HCT116 (cell line): ENCODE measurements around the gene MSL1. TPM values are rescaled to one million over a fixed set of nuclear protein-coding genes. Genes with fewer than 3 reads are reported as not detected.

Experiments
- ATAC-seq: fragments of 200-7000 bp; cut with Tn5 transposase; 2 replicates; pipeline ENCODE4 v1.9.1; 2020; ENCODE audit warnings: mild to moderate bottlenecking, moderate library complexity
- BruUV-seq: library from RNA; stranded (reverse); fragments of 400-500 nt; replicated peaks from 2 replicates; lab custom pipeline; 2021; lab: Mats Ljungman, UMichigan
- CTCF ChIA-PET: fragments of 300-600 bp; sonication (Branson Sonifier 250); formaldehyde crosslinking; loops from one replicate; lab custom pipeline; 2021; ENCODE audit warnings: antibody characterized with exemption; lab: Charles Lee
- POLR2A ChIA-PET: fragments of 300-600, 350-600 bp; sonication (Branson Sonifier 250); formaldehyde crosslinking; loops from one replicate; lab custom pipeline; 2021; ENCODE audit warnings: antibody characterized with exemption; lab: Charles Lee
- RAD21 ChIA-PET, 2 experiments: fragments of 300-600 bp; sonication (Branson Sonifier 250); formaldehyde crosslinking; loops; one replicate each; lab custom pipeline; 2023; ENCODE audit warnings: low total read pairs in 2 of 2; ENCODE audit not compliant: uncharacterized antibody in 2 of 2, unreplicated experiment in 2 of 2, low non-redundant PET in 1 of 2; lab: Charles Lee
- DNase-seq: peaks from one replicate; pipeline ENCODE4 v3.0.0-alpha.2; 2010; ENCODE audit warnings: low read depth, low spot score
- H2AFZ ChIP-seq: fragments of 200-600 bp; shearing (Covaris generic), sonication (generic); 2 replicates; pipeline ENCODE4 v1.6.1; 2017; ENCODE audit warnings: low read depth, mixed run types, mixed read lengths, antibody characterized with exemption, low read length; ENCODE audit not compliant: poor library complexity, severe bottlenecking
- H3K27ac ChIP-seq: 2 replicates; pipeline ENCODE4 v1.5.1; 2012; ENCODE audit warnings: low read depth, low read length
- H3K27me3 ChIP-seq: fragments of 200-600 bp; sonication (generic); 2 replicates; pipeline ENCODE4 v1.6.1; 2016; ENCODE audit warnings: mixed run types, low read length, mixed read lengths; ENCODE audit not compliant: insufficient read depth
- H3K36me3 ChIP-seq, 2 experiments: fragments of 200-500 bp in 1 of 2; fragments of 200-600 bp in 1 of 2; sonication (Bioruptor generic) in 1 of 2; sonication (generic) in 1 of 2; 2 replicates each; pipeline versions ENCODE4 v1.5.1 to v1.6.1; 2014 to 2016; ENCODE audit warnings: low read length in 2 of 2, inconsistent platforms in 1 of 2, mixed read lengths in 1 of 2, mixed run types in 1 of 2; ENCODE audit not compliant: insufficient read depth in 2 of 2, control insufficient read depth in 1 of 2
- H3K4me1 ChIP-seq, 2 experiments: fragments of 200-600 bp in 1 of 2; sonication (generic) in 1 of 2; 2 replicates each; pipeline versions ENCODE4 v1.5.1 to v1.6.1; 2012 to 2017; ENCODE audit warnings: low read length in 2 of 2, inconsistent platforms in 1 of 2, mild to moderate bottlenecking in 1 of 2, mixed read lengths in 1 of 2, mixed run types in 1 of 2, moderate library complexity in 1 of 2; ENCODE audit not compliant: insufficient read depth in 2 of 2, control insufficient read depth in 1 of 2
- H3K4me2 ChIP-seq: fragments of 200-600 bp; sonication (generic); 2 replicates; pipeline ENCODE4 v1.6.1; 2017; ENCODE audit warnings: mixed run types, low read length, mixed read lengths
- H3K4me3 ChIP-seq, 2 experiments: fragments of 200-600 bp in 1 of 2; sonication (generic) in 1 of 2; replicated peaks in 1 of 2; 2 replicates each; pipeline ENCODE4 v1.5.1; 2011 to 2016; ENCODE audit warnings: low read length in 2 of 2, control low read depth in 1 of 2, low read depth in 1 of 2, mild to moderate bottlenecking in 1 of 2, mixed read lengths in 1 of 2, mixed run types in 1 of 2
- H3K79me2 ChIP-seq: fragments of 200-600 bp; sonication (generic); 2 replicates; pipeline ENCODE4 v1.6.1; 2017; ENCODE audit warnings: mild to moderate bottlenecking, mixed run types, low read length, moderate library complexity, mixed read lengths; ENCODE audit not compliant: insufficient read depth
- H3K9ac ChIP-seq: fragments of 200-600 bp; sonication (generic); 2 replicates; pipeline ENCODE4 v1.6.1; 2016; ENCODE audit warnings: low read length, mixed read lengths
- H3K9me2 ChIP-seq: fragments of 200-600 bp; sonication (generic), shearing (Covaris generic); 2 replicates; pipeline ENCODE4 v1.6.1; 2017; ENCODE audit warnings: mixed run types, mild to moderate bottlenecking, moderate library complexity; ENCODE audit not compliant: insufficient read depth
- H3K9me3 ChIP-seq, 2 experiments: fragments of 200-500 bp in 1 of 2; fragments of 200-600 bp in 1 of 2; sonication (Bioruptor generic) in 1 of 2; sonication (generic) in 1 of 2; 2 replicates each; pipeline ENCODE4 v1.6.1; 2014 to 2017; ENCODE audit warnings: low read length in 2 of 2, mixed read lengths in 2 of 2, inconsistent platforms in 1 of 2, low read depth in 1 of 2, mild to moderate bottlenecking in 1 of 2, mixed run types in 1 of 2, moderate library complexity in 1 of 2; ENCODE audit not compliant: control insufficient read depth in 1 of 2, insufficient read depth in 1 of 2
- H4K20me1 ChIP-seq: fragments of 200-600 bp; sonication (generic), shearing (Covaris generic); 2 replicates; pipeline ENCODE4 v1.6.1; 2017; ENCODE audit warnings: mixed run types, mild to moderate bottlenecking, moderate library complexity; ENCODE audit not compliant: insufficient read depth
- ATF3 ChIP-seq: IDR thresholded peaks from 2 replicates; pipeline ENCODE4 v1.6.1; 2012
- CBX3 ChIP-seq: IDR thresholded peaks from 2 replicates; pipeline ENCODE4 v1.6.1; 2012; ENCODE audit warnings: low read depth
- ELF1 ChIP-seq: IDR thresholded peaks from 2 replicates; pipeline ENCODE4 v1.6.1; 2012; ENCODE audit warnings: low read depth, borderline replicate concordance
- EZH2phosphoT487 ChIP-seq: fragments of 200-600 bp; IDR thresholded peaks from 2 replicates; pipeline ENCODE4 v1.6.1; 2018; ENCODE audit warnings: antibody characterized with exemption, borderline replicate concordance
- FOSL1 ChIP-seq: IDR thresholded peaks from 2 replicates; pipeline ENCODE4 v1.6.1; 2012; ENCODE audit warnings: low read depth
- POLR2A ChIP-seq: IDR thresholded peaks from 2 replicates; pipeline ENCODE4 v1.7.0; 2011; ENCODE audit warnings: borderline replicate concordance; ENCODE audit not compliant: insufficient read depth, insufficient read length; ENCODE audit errors: extremely low read depth
- SRF ChIP-seq: IDR thresholded peaks from 2 replicates; pipeline ENCODE4 v1.6.1; 2012; ENCODE audit warnings: low read depth
- YY1 ChIP-seq: IDR thresholded peaks from 2 replicates; pipeline ENCODE4 v1.6.1; 2011; ENCODE audit warnings: low read length, low read depth, moderate library complexity, mild to moderate bottlenecking; ENCODE audit not compliant: insufficient replicate concordance; ENCODE audit errors: extremely low read depth
- intact Hi-C: fragments of 100-400 bp; cut with micrococcal nuclease; formaldehyde crosslinking; loops from 2 replicates; pipeline ENCODE4 v1.10.0; 2022
- total RNA-seq: library from RNA; stranded (reverse); gene quantifications from one replicate; pipeline ENCODE4 v1.2.1, GENCODE V29; 2021; ENCODE audit not compliant: unreplicated experiment
- TF ChIP-seq, protein P1 (sequence below): IDR thresholded peaks from 2 replicates; pipeline ENCODE4 v1.6.1; 2012; ENCODE audit warnings: low read depth
- TF ChIP-seq, protein P2 (sequence below), 3 experiments: fragments of 200-600 bp in 1 of 3; sonication (generic) in 1 of 3; IDR thresholded peaks in 2 of 3; conservative IDR thresholded peaks in 1 of 3; 2 replicates each; pipeline ENCODE4 v1.5.1; 2012 to 2017; ENCODE audit warnings: low read depth in 2 of 3, low read length in 2 of 3, antibody characterized with exemption in 1 of 3, borderline replicate concordance in 1 of 3, control low read depth in 1 of 3, mild to moderate bottlenecking in 1 of 3, mixed read lengths in 1 of 3, mixed run types in 1 of 3, moderate library complexity in 1 of 3; ENCODE audit not compliant: insufficient read depth in 1 of 3

MSL1 gene
- total RNA-seq, 1 experiment from 2014 or later: 67.2 TPM

- Histone ChIP-seq H3K4me3 (no peak overlapping the region), H3K27me3 (no peaks in the 10 kb centered on the region), H3K4me2 (no peak overlapping the region), H4K20me1 (no peaks in the 10 kb centered on the region), H3K27ac (no peak overlapping the region), H3K36me3 (peaks cover 27 to 32% of the 10 kb centered on the region in 2 experiments), H3K9ac (no peak overlapping the region)
- no TSS peak for BruUV-seq
- CTCF ChIA-PET: no interaction called here
- TF ChIP-seq CBX3 (no peak), ATF3 (no peak), YY1 (no peak), ELF1 (no peak), EZH2phosphoT487 (no peak), POLR2A (no peak), FOSL1 (no peak), SRF (no peak)
- TF ChIP-seq, protein P1, sequence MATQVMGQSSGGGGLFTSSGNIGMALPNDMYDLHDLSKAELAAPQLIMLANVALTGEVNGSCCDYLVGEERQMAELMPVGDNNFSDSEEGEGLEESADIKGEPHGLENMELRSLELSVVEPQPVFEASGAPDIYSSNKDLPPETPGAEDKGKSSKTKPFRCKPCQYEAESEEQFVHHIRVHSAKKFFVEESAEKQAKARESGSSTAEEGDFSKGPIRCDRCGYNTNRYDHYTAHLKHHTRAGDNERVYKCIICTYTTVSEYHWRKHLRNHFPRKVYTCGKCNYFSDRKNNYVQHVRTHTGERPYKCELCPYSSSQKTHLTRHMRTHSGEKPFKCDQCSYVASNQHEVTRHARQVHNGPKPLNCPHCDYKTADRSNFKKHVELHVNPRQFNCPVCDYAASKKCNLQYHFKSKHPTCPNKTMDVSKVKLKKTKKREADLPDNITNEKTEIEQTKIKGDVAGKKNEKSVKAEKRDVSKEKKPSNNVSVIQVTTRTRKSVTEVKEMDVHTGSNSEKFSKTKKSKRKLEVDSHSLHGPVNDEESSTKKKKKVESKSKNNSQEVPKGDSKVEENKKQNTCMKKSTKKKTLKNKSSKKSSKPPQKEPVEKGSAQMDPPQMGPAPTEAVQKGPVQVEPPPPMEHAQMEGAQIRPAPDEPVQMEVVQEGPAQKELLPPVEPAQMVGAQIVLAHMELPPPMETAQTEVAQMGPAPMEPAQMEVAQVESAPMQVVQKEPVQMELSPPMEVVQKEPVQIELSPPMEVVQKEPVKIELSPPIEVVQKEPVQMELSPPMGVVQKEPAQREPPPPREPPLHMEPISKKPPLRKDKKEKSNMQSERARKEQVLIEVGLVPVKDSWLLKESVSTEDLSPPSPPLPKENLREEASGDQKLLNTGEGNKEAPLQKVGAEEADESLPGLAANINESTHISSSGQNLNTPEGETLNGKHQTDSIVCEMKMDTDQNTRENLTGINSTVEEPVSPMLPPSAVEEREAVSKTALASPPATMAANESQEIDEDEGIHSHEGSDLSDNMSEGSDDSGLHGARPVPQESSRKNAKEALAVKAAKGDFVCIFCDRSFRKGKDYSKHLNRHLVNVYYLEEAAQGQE: no peak
- TF ChIP-seq, protein P2, sequence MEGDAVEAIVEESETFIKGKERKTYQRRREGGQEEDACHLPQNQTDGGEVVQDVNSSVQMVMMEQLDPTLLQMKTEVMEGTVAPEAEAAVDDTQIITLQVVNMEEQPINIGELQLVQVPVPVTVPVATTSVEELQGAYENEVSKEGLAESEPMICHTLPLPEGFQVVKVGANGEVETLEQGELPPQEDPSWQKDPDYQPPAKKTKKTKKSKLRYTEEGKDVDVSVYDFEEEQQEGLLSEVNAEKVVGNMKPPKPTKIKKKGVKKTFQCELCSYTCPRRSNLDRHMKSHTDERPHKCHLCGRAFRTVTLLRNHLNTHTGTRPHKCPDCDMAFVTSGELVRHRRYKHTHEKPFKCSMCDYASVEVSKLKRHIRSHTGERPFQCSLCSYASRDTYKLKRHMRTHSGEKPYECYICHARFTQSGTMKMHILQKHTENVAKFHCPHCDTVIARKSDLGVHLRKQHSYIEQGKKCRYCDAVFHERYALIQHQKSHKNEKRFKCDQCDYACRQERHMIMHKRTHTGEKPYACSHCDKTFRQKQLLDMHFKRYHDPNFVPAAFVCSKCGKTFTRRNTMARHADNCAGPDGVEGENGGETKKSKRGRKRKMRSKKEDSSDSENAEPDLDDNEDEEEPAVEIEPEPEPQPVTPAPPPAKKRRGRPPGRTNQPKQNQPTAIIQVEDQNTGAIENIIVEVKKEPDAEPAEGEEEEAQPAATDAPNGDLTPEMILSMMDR (IDR thresholded peaks at IDR 0.05 in 2 of 3, conservative IDR thresholded peaks at IDR 0.05 in 1 of 3; ENCODE audit: borderline replicate concordance in 1 of 3, insufficient read depth in 1 of 3, low read depth in 2 of 3, low read length in 2 of 3): no peak
- TF ChIP-seq, all 23 proteins: peak for 0
- RAD21 ChIA-PET: no interaction called here
- Histone ChIP-seq H3K9me2 (no peaks in the 10 kb centered on the region), H3K9me3 (no peaks in the 10 kb centered on the region), H2AFZ (no peak overlapping the region), H3K4me1 (peaks cover 24 to 36% of the 10 kb centered on the region in 2 experiments), H3K79me2 (no peaks in the 10 kb centered on the region)
- intact Hi-C loops: no loop called here
- POLR2A ChIA-PET: interaction anchor here (0.8 kb wide), 1 partner anchor 60 kb away, joined by 3 read pairs; no protein-coding TSS in a partner anchor
- ATAC-seq (no peak), DNase-seq (no peak)
Measured at GRCh38 chr17:40174514-40174913, 52.7 kb downstream of the MSL1 start.
